Heart left ventricle (tissue), 16 donors: Measurements from ENCODE around the gene CCDC192. TPM values are rescaled to one million over a fixed set of nuclear protein-coding genes. Genes with fewer than 3 reads are reported as not detected.

Source experiments
- ATAC-seq, 4 donors: fragments of 200-7000 bp; cut with Tn5 transposase; one replicate each; pipeline ENCODE4 v1.9.1; 2020 to 2022; ENCODE audit warnings: moderate library complexity in 4 of 4, mild to moderate bottlenecking in 3 of 4, moderate number of reproducible peaks in 1 of 4
- DNase-seq, 5 donors: peaks; one replicate each; pipeline ENCODE4 v3.0.0-alpha.2; 2020
- H3K27ac ChIP-seq, 12 donors: fragments of 200-600 bp; sonication (generic) in 4 of 12; one replicate each; pipeline versions ENCODE4 v1.5.0 to v1.8.0; 2016 to 2022; ENCODE audit warnings: mild to moderate bottlenecking in 2 of 12
- H3K27me3 ChIP-seq, 9 donors: fragments of 200-600 bp; sonication (generic) in 2 of 9; one replicate each; pipeline versions ENCODE4 v1.5.1 to v1.8.0; 2016 to 2022; ENCODE audit warnings: mild to moderate bottlenecking in 3 of 9
- H3K36me3 ChIP-seq, 9 donors: fragments of 200-600 bp; sonication (generic) in 2 of 9; one replicate each; pipeline versions ENCODE4 v1.5.0 to v1.8.0; 2018 to 2022; ENCODE audit warnings: mild to moderate bottlenecking in 2 of 9
- H3K4me1 ChIP-seq, 12 donors: fragments of 200-600 bp; sonication (generic) in 4 of 12; one replicate each; pipeline versions ENCODE4 v1.5.0 to v1.8.0; 2016 to 2022; ENCODE audit warnings: mild to moderate bottlenecking in 3 of 12
- H3K4me3 ChIP-seq, 12 donors: fragments of 200-600 bp; sonication (generic) in 4 of 12; one replicate each; pipeline versions ENCODE4 v1.5.0 to v1.8.0; 2017 to 2022; ENCODE audit warnings: mild to moderate bottlenecking in 9 of 12, moderate library complexity in 4 of 12
- H3K9me3 ChIP-seq, 12 donors: fragments of 200-600 bp; sonication (generic) in 4 of 12; one replicate each; pipeline versions ENCODE4 v1.5.0 to v1.8.0; 2016 to 2022; ENCODE audit warnings: mild to moderate bottlenecking in 1 of 12
- CTCF ChIP-seq, 12 donors: fragments of 200-600 bp; sonication (generic) in 4 of 12; IDR thresholded peaks; one replicate each; pipeline versions ENCODE4 v1.5.0 to v1.8.0; 2018 to 2022; ENCODE audit warnings: antibody characterized with exemption in 12 of 12, mild to moderate bottlenecking in 5 of 12
- POLR2A ChIP-seq, 2 donors: fragments of 450-650 bp; IDR thresholded peaks; one replicate each; pipeline ENCODE4 v1.6.1; 2017; ENCODE audit warnings: antibody characterized with exemption in 2 of 2, mild to moderate bottlenecking in 2 of 2, moderate library complexity in 2 of 2
- WGBS, 4 donors: extraction: QIAGEN DNeasy Blood & Tissue Kit in 2 of 4; methylation state at CpG; one replicate each; pipeline versions ENCODE4 v1.1.5 to v1.1.7; 2013 to 2018; 5-methylcytosine and 5-hydroxymethylcytosine counted together
- intact Hi-C, 10 donors: fragments of 100-400 bp; cut with DNase I; formaldehyde crosslinking; loops; one replicate each; pipeline versions ENCODE4 v1.11.1 to v1.14.2; 2022
- polyA plus RNA-seq, 2 donors: library from polyadenylated mRNA; stranded (reverse); fragments of 200-250 nt; gene quantifications; one replicate each; pipeline ENCODE4 v1.2.3, GENCODE V29; 2013
- total RNA-seq, 9 donors: library from RNA; depleted of rRNA in 2 of 9; stranded (reverse); fragments of >200 nt in 2 of 9; fragmentation: NEBNext Ultra II Directional in 3 of 9; extraction: Animal tissue kit (Norgen Biotek cat#: 25700) in 3 of 9; gene quantifications; one replicate each; pipeline versions ENCODE4 v1.1.0 to v1.2.4, GENCODE V29; 2016 to 2023
- donor health status: ischemic (EF 13 %, LVEDD 7.1; RV severe dilation, severe dysfunction).
- donor health status: healthy with polysubstance abuse.
- donor health status: DM: no; HTN: yes; CAD: no.
- donor health status: DM: no; HTN: no; CAD: no.
- donor health status: ischemic (EF 25% LVEDD 6.9; RV normal size, moderate dysfunction).
- donor health status: ischemic (EF 25% LVEDD 5.7; RV mildly dilated, moderate dysfunction).
- donor health status: healthy.
- donor health status: DM: yes; HTN: yes; CAD: no.
- donor health status: ischemic (EF 35%, LVEDD 5.7; RV mildly dilated, moderate dysfunction).
- donor health status: nonischemic (EF 11% LVEDD 7.7; RV severe dilation, severe dysfunction).
- donor health status: DM: yes; HTN: yes; CAD: no.
- donor health status: PGD.
- donor health status: ischemic (EF 29% LVEDD 5.4; RV normal size, mild dysfunction).
- donor health status: nonischemic (EF 23%, LVEDD 6.1; RV moderate dilation, normal function).

CCDC192 gene
- total and polyA plus RNA-seq, 11 donors = 0.07 to 1.3 (median 0.42) TPM; not detected in 8

- intact Hi-C loops = loop anchor here in 2 of 10 donors (10.0 kb wide), 2 partner anchors 65 to 115 kb away; partner anchors contain the start of gene SLC12A2 (in 1 of the 2)
- Histone ChIP-seq H3K4me3 (no peak overlapping the region), H3K36me3 (peaks cover 0 to 7% (median 0%) of the 10 kb centered on the region in 9 donors), H3K4me1 (peaks cover 0 to 18% (median 1%) of the 10 kb centered on the region in 12 donors), H3K27me3 (no peaks in the 10 kb centered on the region), H3K9me3 (no peaks in the 10 kb centered on the region), H3K27ac (no peak overlapping the region)
- ATAC-seq (no peak), DNase-seq (no peak)
- no peak for TF ChIP-seq CTCF (IDR thresholded peaks at IDR 0.05)
- no peak for TF ChIP-seq POLR2A (IDR thresholded peaks at IDR 0.05)
Observed at GRCh38 chr5:127969651-127970050, 266.5 kb downstream of the CCDC192 start.

GRCh38 chr5:127970081-127970480 lies 266.9 kb downstream of the CCDC192 start:
- ATAC-seq = no peak
- H3K36me3 ChIP-seq = peaks cover 0 to 7% (median 0%) of the 10 kb centered on the region in 9 donors
- H3K27ac ChIP-seq = no peak overlapping the region
- no peaks in the 10 kb centered on the region for H3K27me3 ChIP-seq
- intact Hi-C loops = loop anchor here in 1 of 10 donors (10.0 kb wide), 1 partner anchor 65 kb away; no protein-coding TSS in a partner anchor
- no peaks in the 10 kb centered on the region for H3K9me3 ChIP-seq
- TF ChIP-seq POLR2A (IDR thresholded peaks at IDR 0.05) = no peak
- TF ChIP-seq CTCF (IDR thresholded peaks at IDR 0.05) = no peak
- peaks cover 0 to 18% (median 1%) of the 10 kb centered on the region in 12 donors for H3K4me1 ChIP-seq
- no peak overlapping the region for H3K4me3 ChIP-seq
- DNase-seq = no peak
- 76 to 95% (median 91%) methylated on average over 1 of the region's 1 CpG for WGBS, 4 donors

- TF ChIP-seq POLR2A (IDR thresholded peaks at IDR 0.05) = no peak
- no peak for TF ChIP-seq CTCF (IDR thresholded peaks at IDR 0.05)
- intact Hi-C loops = loop anchor here in 1 of 10 donors (10.0 kb wide), 1 partner anchor 64 kb away; no protein-coding TSS in a partner anchor
- ATAC-seq (peak; percentile 48 to 87 (median 70)), DNase-seq (no peak)
- Histone ChIP-seq H3K4me1 (peaks cover 0 to 18% (median 1%) of the 10 kb centered on the region in 12 donors), H3K4me3 (no peak overlapping the region), H3K27me3 (no peaks in the 10 kb centered on the region), H3K36me3 (peaks cover 0 to 4% (median 0%) of the 10 kb centered on the region in 9 donors), H3K27ac (peak overlapping the region in 1 of 12 donors; percentile 12), H3K9me3 (no peaks in the 10 kb centered on the region)
- WGBS, 4 donors = 25 to 38% (median 36%) methylated on average over 2 of the region's 2 CpGs
Observed at GRCh38 chr5:127970854-127971425, 267.7 kb downstream of the CCDC192 start.

- DNase-seq (no peak), ATAC-seq (no peak)
- H3K4me3 ChIP-seq = peak overlapping the region in 1 of 12 donors; percentile 1
- no peak for TF ChIP-seq CTCF (IDR thresholded peaks at IDR 0.05)
- TF ChIP-seq POLR2A (IDR thresholded peaks at IDR 0.05) = no peak
- intact Hi-C loops = loop anchor here in 2 of 10 donors (5.0 to 10.0 kb wide), 2 partner anchors 59 to 106 kb away; partner anchors contain the start of gene SLC12A2 (in 1 of the 2)
- H3K27ac ChIP-seq = peak overlapping the region in 8 of 12 donors; percentile 0 to 64 (median 43)
- no peaks in the 10 kb centered on the region for H3K36me3 ChIP-seq
- H3K4me1 ChIP-seq = peaks cover 0 to 15% (median 1%) of the 10 kb centered on the region in 12 donors
- no peaks in the 10 kb centered on the region for H3K27me3 ChIP-seq
- WGBS, 4 donors = 86 to 92% (median 90%) methylated on average over 2 of the region's 2 CpGs
- no peaks in the 10 kb centered on the region for H3K9me3 ChIP-seq
Observed at GRCh38 chr5:127975961-127976360, 272.8 kb downstream of the CCDC192 start.
